GM23338 (cell line): ENCODE measurements around the gene ESPN. TPM values are rescaled to one million over a fixed set of nuclear protein-coding genes. Genes with fewer than 3 reads are reported as not detected.

ENCODE experiments used
- ATAC-seq: fragments of 200-7000 bp; cut with Tn5 transposase; 3 replicates; pipeline ENCODE4 v1.9.1; 2020
- DNase-seq: peaks from one replicate; pipeline ENCODE4 v3.0.0-alpha.2; 2015; ENCODE audit warnings: low spot score
- H2AFZ ChIP-seq: fragments of 200-600 bp; sonication (generic); 2 replicates; pipeline ENCODE4 v1.8.0; 2016; ENCODE audit warnings: antibody characterized with exemption, mild to moderate bottlenecking, moderate library complexity
- H3F3A ChIP-seq: fragments of 200-600 bp; sonication (generic); replicated peaks from 2 replicates; pipeline ENCODE4 v1.8.0; 2017; ENCODE audit warnings: antibody characterized with exemption, mixed run types, low read depth
- H3K27ac ChIP-seq: fragments of 200-600 bp; sonication (generic); 2 replicates; pipeline ENCODE4 v1.6.1; 2016; ENCODE audit warnings: low read depth
- H3K27me3 ChIP-seq: fragments of 200-600 bp; sonication (generic); 2 replicates; pipeline ENCODE4 v1.8.0; 2016; ENCODE audit warnings: mild to moderate bottlenecking, mixed run types, moderate library complexity; ENCODE audit not compliant: insufficient read depth
- H3K36me3 ChIP-seq: fragments of 200-600 bp; sonication (generic); 2 replicates; pipeline ENCODE4 v1.8.0; 2016; ENCODE audit warnings: mild to moderate bottlenecking; ENCODE audit not compliant: insufficient read depth
- H3K4me1 ChIP-seq: fragments of 200-600 bp; sonication (generic); 2 replicates; pipeline ENCODE4 v1.8.0; 2016; ENCODE audit warnings: mild to moderate bottlenecking, moderate library complexity; ENCODE audit not compliant: insufficient read depth
- H3K4me2 ChIP-seq: fragments of 200-600 bp; sonication (generic); 2 replicates; pipeline ENCODE4 v1.7.1; 2017; ENCODE audit warnings: mixed run types
- H3K4me3 ChIP-seq: fragments of 200-600 bp; sonication (generic); 2 replicates; pipeline ENCODE4 v1.6.1; 2016; ENCODE audit warnings: mixed run types
- H3K79me2 ChIP-seq: fragments of 200-600 bp; sonication (generic); replicated peaks from 2 replicates; pipeline ENCODE4 v1.8.0; 2017; ENCODE audit warnings: mild to moderate bottlenecking; ENCODE audit not compliant: insufficient read depth
- H3K9me2 ChIP-seq: fragments of 200-600 bp; sonication (generic); 2 replicates; pipeline ENCODE4 v1.8.0; 2017; ENCODE audit not compliant: insufficient read depth
- H4K20me1 ChIP-seq: fragments of 200-600 bp; sonication (generic); replicated peaks from 2 replicates; pipeline ENCODE4 v1.8.0; 2017; ENCODE audit warnings: mild to moderate bottlenecking; ENCODE audit not compliant: insufficient read depth
- H3K27ac Mint-ChIP-seq: 2 replicates; pipeline ENCODE4 v1.8.0; 2020; ENCODE audit warnings: inconsistent platforms, mild to moderate bottlenecking, moderate library complexity, mixed read lengths
- H3K27me3 Mint-ChIP-seq: 3 replicates; pipeline ENCODE4 v1.8.0; 2022; ENCODE audit warnings: low read depth, mild to moderate bottlenecking, moderate library complexity, mixed read lengths, inconsistent platforms; ENCODE audit not compliant: insufficient read depth, poor library complexity
- H3K36me3 Mint-ChIP-seq: 3 replicates; pipeline ENCODE4 v1.8.0; 2021; ENCODE audit warnings: low read depth, mild to moderate bottlenecking, inconsistent platforms, moderate library complexity, mixed read lengths
- H3K4me1 Mint-ChIP-seq: 3 replicates; pipeline ENCODE4 v1.8.0; 2020; ENCODE audit warnings: mild to moderate bottlenecking, inconsistent platforms, mixed read lengths
- H3K4me3 Mint-ChIP-seq: 3 replicates; pipeline ENCODE4 v1.8.0; 2021; ENCODE audit warnings: moderate library complexity, mild to moderate bottlenecking, inconsistent platforms, mixed read lengths
- H3K9me3 Mint-ChIP-seq: 3 replicates; pipeline ENCODE4 v1.8.0; 2020; ENCODE audit warnings: moderate library complexity, mild to moderate bottlenecking, inconsistent platforms, mixed read lengths
- CREB1 ChIP-seq: fragments of 250-450 bp; sonication (Bioruptor Pico); IDR thresholded peaks from 2 replicates; pipeline ENCODE4 v1.5.0; 2020; ENCODE audit warnings: low read depth, mild to moderate bottlenecking, moderate library complexity
- EZH2 ChIP-seq: fragments of 200-600 bp; sonication (generic); IDR thresholded peaks from one replicate; pipeline ENCODE4 v1.8.0; 2017; ENCODE audit warnings: antibody characterized with exemption, mild to moderate bottlenecking, low read depth; ENCODE audit not compliant: unreplicated experiment
- EZH2phosphoT487 ChIP-seq: fragments of 200-600 bp; sonication (generic); IDR thresholded peaks from one replicate; pipeline ENCODE4 v1.8.1; 2018; ENCODE audit warnings: antibody characterized with exemption; ENCODE audit not compliant: unreplicated experiment
- JUNB ChIP-seq: IDR thresholded peaks from one replicate; pipeline ENCODE4 v1.6.1; 2016; ENCODE audit warnings: antibody characterized with exemption; ENCODE audit not compliant: unreplicated experiment
- POLR2AphosphoS5 ChIP-seq: IDR thresholded peaks from 2 replicates; pipeline ENCODE4 v1.6.1; 2016; ENCODE audit warnings: antibody characterized with exemption, low read depth
- STAT1 ChIP-seq: IDR thresholded peaks from one replicate; pipeline ENCODE4 v1.6.1; 2016; ENCODE audit warnings: antibody characterized with exemption; ENCODE audit not compliant: unreplicated experiment
- ZNF114 ChIP-seq: fragments of 250-450 bp; sonication (Bioruptor Pico); IDR thresholded peaks from 2 replicates; pipeline ENCODE4 v1.5.0; 2020; ENCODE audit warnings: mild to moderate bottlenecking, moderate library complexity
- ZNF331 ChIP-seq: fragments of 250-450 bp; sonication (Bioruptor Pico); IDR thresholded peaks from 2 replicates; pipeline ENCODE4 v1.5.0; 2020; ENCODE audit warnings: low read depth, mild to moderate bottlenecking, moderate library complexity
- polyA plus RNA-seq: library from polyadenylated mRNA; unstranded; fragments of >200 nt; fragmentation: Nextera tagmentation; extraction: Ambion mirVana; gene quantifications from 2 replicates; pipeline ENCODE4 v1.2.1, GENCODE V29; 2016
- total RNA-seq: library from RNA; depleted of rRNA; stranded (reverse); fragments of >200 nt; shearing (Covaris generic); gene quantifications from 2 replicates; pipeline ENCODE4 v1.2.3, GENCODE V29; 2014
- TF ChIP-seq, protein P1 (sequence below), 2 experiments: fragments of 200-600 bp in 1 of 2; sonication (generic) in 1 of 2; conservative IDR thresholded peaks; 2 replicates each; pipeline versions ENCODE4 v1.5.1 to v1.6.1; 2016 to 2017; ENCODE audit warnings: antibody characterized with exemption in 2 of 2, low read depth in 2 of 2, mild to moderate bottlenecking in 2 of 2, moderate library complexity in 1 of 2
- TF ChIP-seq, protein P2 (sequence below): IDR thresholded peaks from one replicate; pipeline ENCODE4 v1.6.1; 2018; ENCODE audit warnings: antibody characterized with exemption; ENCODE audit not compliant: unreplicated experiment
- TF ChIP-seq, protein P3 (sequence below): IDR thresholded peaks from 2 replicates; pipeline ENCODE4 v1.6.1; 2016; ENCODE audit warnings: antibody characterized with exemption

ESPN gene
- total and polyA plus RNA-seq, 2 experiments from 2014 or later, result 12.2 to 13.6 TPM

DNA sequence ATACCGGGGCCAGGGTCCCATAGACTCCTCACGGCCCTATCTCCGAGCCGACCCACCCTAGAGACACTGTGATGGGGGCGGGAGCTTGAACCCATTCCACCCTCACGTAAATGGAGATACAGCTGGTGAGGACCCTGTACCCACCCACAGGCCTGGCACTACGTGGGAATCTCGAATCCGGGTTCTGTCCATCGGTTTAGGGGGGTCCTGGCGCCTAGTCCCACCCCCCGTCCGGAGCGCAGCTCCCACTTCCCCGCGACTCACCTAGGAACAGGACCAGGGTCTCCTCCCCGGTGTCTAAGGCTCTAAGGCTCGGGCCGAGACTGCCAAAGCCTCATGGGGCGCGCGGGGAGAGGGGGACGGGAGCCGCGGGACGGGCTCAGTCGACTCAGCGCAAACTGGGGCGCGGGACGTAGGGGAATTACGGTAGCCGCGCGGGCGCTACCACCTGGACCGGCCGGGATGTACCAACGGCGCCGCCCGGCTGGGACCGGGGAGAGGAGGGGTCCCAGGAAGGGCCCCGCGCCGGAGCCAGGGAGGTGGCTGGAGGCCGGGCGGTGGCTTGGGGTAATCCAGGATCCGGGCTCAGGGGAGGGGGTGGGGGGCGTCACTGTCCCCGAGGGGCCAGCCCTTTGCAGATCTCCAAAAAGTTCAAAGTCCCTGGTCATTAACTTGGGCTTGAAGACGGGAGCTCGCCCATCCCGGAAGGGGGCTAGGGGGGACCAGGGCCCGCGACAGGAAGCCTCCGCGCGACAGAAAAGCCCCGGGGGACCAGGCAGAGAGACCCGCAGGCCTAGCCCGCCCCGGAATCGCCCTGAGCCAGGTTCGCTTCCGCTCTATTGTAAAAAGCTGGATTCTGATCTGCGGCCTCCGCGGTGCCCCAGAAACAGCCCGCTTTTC, 65.9 kb downstream of the ESPN start (continued):
- TF ChIP-seq, protein P1, sequence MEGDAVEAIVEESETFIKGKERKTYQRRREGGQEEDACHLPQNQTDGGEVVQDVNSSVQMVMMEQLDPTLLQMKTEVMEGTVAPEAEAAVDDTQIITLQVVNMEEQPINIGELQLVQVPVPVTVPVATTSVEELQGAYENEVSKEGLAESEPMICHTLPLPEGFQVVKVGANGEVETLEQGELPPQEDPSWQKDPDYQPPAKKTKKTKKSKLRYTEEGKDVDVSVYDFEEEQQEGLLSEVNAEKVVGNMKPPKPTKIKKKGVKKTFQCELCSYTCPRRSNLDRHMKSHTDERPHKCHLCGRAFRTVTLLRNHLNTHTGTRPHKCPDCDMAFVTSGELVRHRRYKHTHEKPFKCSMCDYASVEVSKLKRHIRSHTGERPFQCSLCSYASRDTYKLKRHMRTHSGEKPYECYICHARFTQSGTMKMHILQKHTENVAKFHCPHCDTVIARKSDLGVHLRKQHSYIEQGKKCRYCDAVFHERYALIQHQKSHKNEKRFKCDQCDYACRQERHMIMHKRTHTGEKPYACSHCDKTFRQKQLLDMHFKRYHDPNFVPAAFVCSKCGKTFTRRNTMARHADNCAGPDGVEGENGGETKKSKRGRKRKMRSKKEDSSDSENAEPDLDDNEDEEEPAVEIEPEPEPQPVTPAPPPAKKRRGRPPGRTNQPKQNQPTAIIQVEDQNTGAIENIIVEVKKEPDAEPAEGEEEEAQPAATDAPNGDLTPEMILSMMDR (conservative IDR thresholded peaks at IDR 0.05; ENCODE audit: low read depth in 2 of 2), result peak in 1 of 2 experiments; percentile 30; a peak in 2 of 4 replicates
- TF ChIP-seq CREB1 (CRISPR knock-in tag), result peak; percentile 32; the same call in 1 of the 2 replicates
- TF ChIP-seq POLR2AphosphoS5, result peak; percentile 64; the same call in 1 of the 2 replicates

DNA sequence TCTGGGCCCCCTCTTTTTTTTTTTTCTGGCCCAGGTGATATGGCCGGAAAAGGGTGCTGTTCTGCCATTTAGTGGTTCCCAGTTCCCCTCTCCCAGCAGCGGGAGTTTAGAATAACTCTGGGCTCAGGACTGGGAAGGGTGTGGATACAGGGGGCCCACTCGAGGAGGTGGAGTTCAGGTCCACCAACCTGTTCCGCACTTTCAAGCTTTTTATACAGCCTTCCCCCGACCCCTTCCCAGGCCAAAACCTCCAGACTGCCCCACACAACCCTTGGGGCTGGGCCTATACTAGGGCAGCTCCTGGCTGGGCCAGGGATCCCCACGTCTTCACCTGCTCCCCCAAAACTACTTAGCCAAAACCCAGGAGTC, 66.5 kb downstream of the ESPN start:
- Mint-ChIP-seq H3K27me3 (peaks cover 25% of the 10 kb centered on the region), H3K9me3 (no peaks in the 10 kb centered on the region), H3K36me3 (no peaks in the 10 kb centered on the region), H3K4me1 (peaks cover 36% of the 10 kb centered on the region), H3K27ac (peak overlapping the region; percentile 80), H3K4me3 (peak overlapping the region; percentile 74)
- no peaks in the 10 kb centered on the region for H3K36me3 ChIP-seq
- no peaks in the 10 kb centered on the region for H3K79me2 ChIP-seq
- no peaks in the 10 kb centered on the region for H3K9me2 ChIP-seq
- peak overlapping the region; percentile 87 for H2AFZ ChIP-seq
- peak overlapping the region; percentile 97 for H3K4me2 ChIP-seq
- peak overlapping the region; percentile 79 for H3K27ac ChIP-seq
- H3K4me1 ChIP-seq, result peaks cover 27% of the 10 kb centered on the region
- no peak for TF ChIP-seq JUNB
- no peak for ATAC-seq
- H3K27me3 ChIP-seq, result peaks cover 5% of the 10 kb centered on the region
- peak overlapping the region; percentile 94 for H3K4me3 ChIP-seq
- peaks cover 15% of the 10 kb centered on the region for H3F3A ChIP-seq
- DNase-seq, result no peak
- H4K20me1 ChIP-seq, result no peaks in the 10 kb centered on the region; the same call in 1 of the 2 replicates

DNA sequence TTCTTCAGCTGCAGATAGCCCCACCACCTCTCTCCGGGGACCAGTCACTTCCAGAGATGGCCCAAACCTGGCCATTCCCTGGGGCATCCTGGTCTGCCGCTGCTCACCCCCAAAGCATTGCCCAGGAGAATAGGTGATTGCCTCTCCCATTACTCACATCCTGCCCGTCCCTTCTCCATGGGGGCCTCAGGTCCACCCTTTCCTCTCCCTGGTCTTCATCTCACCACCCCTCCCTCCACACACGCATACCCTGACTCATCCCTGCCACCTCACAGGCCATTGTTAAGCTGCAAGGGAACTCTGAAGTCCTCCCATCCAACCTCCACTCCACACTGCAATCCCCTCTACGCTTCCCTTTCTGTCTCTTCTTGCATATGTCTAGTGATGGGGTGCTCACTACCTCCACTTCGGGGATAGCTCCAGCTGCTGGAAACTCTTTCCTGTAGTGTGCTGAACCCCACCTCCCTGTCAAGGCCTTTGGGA, 66.9 kb downstream of the ESPN start, which contains the start of gene PLEKHG5:
TSS of gene PLEKHG5 (minus strand) at position 188 of the 483 bp plus-strand sequence. CDS start 14,096 bp downstream, outside the sequence.
- Mint-ChIP-seq H3K36me3 (no peaks in the 10 kb centered on the region), H3K27me3 (peaks cover 29% of the 10 kb centered on the region), H3K4me1 (peaks cover 36% of the 10 kb centered on the region), H3K9me3 (no peaks in the 10 kb centered on the region), H3K4me3 (peak within 1 kb of the TSS; percentile 74), H3K27ac (peak within 1 kb of the TSS; percentile 80)
- Histone ChIP-seq H3K4me2 (peak within 1 kb of the TSS; percentile 97), H3K79me2 (no peaks in the 10 kb centered on the region), H3K36me3 (no peaks in the 10 kb centered on the region), H2AFZ (peak within 1 kb of the TSS; percentile 87), H3K4me3 (peak within 1 kb of the TSS; percentile 94), H3K9me2 (no peaks in the 10 kb centered on the region), H3F3A (peaks cover 17% of the 10 kb centered on the region), H3K27me3 (peaks cover 10% of the 10 kb centered on the region), H3K27ac (peak within 1 kb of the TSS; percentile 79), H4K20me1 (no peaks in the 10 kb centered on the region; the same call in 1 of the 2 replicates), H3K4me1 (peaks cover 31% of the 10 kb centered on the region)
- DNase-seq (no peak), ATAC-seq (no peak)
- no peak for TF ChIP-seq POLR2AphosphoS5
- no peak for TF ChIP-seq EZH2
- TF ChIP-seq, protein P1 (conservative IDR thresholded peaks at IDR 0.05; ENCODE audit: low read depth in 2 of 2), result no peak
- TF ChIP-seq, protein P2, sequence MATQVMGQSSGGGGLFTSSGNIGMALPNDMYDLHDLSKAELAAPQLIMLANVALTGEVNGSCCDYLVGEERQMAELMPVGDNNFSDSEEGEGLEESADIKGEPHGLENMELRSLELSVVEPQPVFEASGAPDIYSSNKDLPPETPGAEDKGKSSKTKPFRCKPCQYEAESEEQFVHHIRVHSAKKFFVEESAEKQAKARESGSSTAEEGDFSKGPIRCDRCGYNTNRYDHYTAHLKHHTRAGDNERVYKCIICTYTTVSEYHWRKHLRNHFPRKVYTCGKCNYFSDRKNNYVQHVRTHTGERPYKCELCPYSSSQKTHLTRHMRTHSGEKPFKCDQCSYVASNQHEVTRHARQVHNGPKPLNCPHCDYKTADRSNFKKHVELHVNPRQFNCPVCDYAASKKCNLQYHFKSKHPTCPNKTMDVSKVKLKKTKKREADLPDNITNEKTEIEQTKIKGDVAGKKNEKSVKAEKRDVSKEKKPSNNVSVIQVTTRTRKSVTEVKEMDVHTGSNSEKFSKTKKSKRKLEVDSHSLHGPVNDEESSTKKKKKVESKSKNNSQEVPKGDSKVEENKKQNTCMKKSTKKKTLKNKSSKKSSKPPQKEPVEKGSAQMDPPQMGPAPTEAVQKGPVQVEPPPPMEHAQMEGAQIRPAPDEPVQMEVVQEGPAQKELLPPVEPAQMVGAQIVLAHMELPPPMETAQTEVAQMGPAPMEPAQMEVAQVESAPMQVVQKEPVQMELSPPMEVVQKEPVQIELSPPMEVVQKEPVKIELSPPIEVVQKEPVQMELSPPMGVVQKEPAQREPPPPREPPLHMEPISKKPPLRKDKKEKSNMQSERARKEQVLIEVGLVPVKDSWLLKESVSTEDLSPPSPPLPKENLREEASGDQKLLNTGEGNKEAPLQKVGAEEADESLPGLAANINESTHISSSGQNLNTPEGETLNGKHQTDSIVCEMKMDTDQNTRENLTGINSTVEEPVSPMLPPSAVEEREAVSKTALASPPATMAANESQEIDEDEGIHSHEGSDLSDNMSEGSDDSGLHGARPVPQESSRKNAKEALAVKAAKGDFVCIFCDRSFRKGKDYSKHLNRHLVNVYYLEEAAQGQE, result no peak
- TF ChIP-seq STAT1, result no peak
- no peak for TF ChIP-seq JUNB
- no peak for TF ChIP-seq CREB1 (CRISPR knock-in tag)
- TF ChIP-seq ZNF114 (CRISPR knock-in tag), result no peak
- no peak for TF ChIP-seq EZH2phosphoT487
- TF ChIP-seq, protein P3, sequence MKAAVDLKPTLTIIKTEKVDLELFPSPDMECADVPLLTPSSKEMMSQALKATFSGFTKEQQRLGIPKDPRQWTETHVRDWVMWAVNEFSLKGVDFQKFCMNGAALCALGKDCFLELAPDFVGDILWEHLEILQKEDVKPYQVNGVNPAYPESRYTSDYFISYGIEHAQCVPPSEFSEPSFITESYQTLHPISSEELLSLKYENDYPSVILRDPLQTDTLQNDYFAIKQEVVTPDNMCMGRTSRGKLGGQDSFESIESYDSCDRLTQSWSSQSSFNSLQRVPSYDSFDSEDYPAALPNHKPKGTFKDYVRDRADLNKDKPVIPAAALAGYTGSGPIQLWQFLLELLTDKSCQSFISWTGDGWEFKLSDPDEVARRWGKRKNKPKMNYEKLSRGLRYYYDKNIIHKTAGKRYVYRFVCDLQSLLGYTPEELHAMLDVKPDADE, result no peak
- TF ChIP-seq ZNF331 (CRISPR knock-in tag), result no peak
